DOHH2 (cell line): ENCODE results near the gene ZNF841.

Experiments
- H3F3A ChIP-seq: fragments of 200-600 bp; sonication (generic), shearing (Covaris generic); 2 replicates; pipeline ENCODE4 v1.6.0; 2016; ENCODE audit warnings: antibody characterized with exemption, mild to moderate bottlenecking; ENCODE audit not compliant: control insufficient read depth, insufficient read depth
- H3K27ac ChIP-seq: fragments of 200-600 bp; sonication (generic); 2 replicates; pipeline ENCODE4 v1.5.1; 2014; ENCODE audit warnings: low read depth, mild to moderate bottlenecking, low read length, moderate library complexity
- H3K27me3 ChIP-seq: fragments of 200-600 bp; sonication (generic); 2 replicates; pipeline ENCODE4 v1.6.1; 2014; ENCODE audit warnings: mild to moderate bottlenecking, low read length, mixed read lengths; ENCODE audit not compliant: control insufficient read depth
- H3K36me3 ChIP-seq: fragments of 200-600 bp; sonication (generic); 2 replicates; pipeline ENCODE4 v1.6.1; 2014; ENCODE audit warnings: mild to moderate bottlenecking, low read length, moderate library complexity, mixed read lengths; ENCODE audit not compliant: control insufficient read depth
- H3K4me1 ChIP-seq: fragments of 200-600 bp; sonication (generic); 2 replicates; pipeline ENCODE4 v1.6.1; 2014; ENCODE audit warnings: mild to moderate bottlenecking, low read length, mixed read lengths; ENCODE audit not compliant: control insufficient read depth
- H3K4me2 ChIP-seq: fragments of 200-600 bp; sonication (generic); 2 replicates; pipeline ENCODE4 v1.6.0; 2014; ENCODE audit warnings: mild to moderate bottlenecking, low read length, moderate library complexity
- H3K4me3 ChIP-seq: fragments of 200-600 bp; sonication (generic); 2 replicates; pipeline ENCODE4 v1.5.1; 2014; ENCODE audit warnings: mild to moderate bottlenecking, low read length, mixed read lengths
- H3K79me2 ChIP-seq: fragments of 200-600 bp; sonication (generic); 2 replicates; pipeline ENCODE4 v1.6.1; 2014; ENCODE audit warnings: mild to moderate bottlenecking, low read length, mixed read lengths; ENCODE audit not compliant: control insufficient read depth
- H3K9me2 ChIP-seq: fragments of 200-600 bp; sonication (generic); replicated peaks from 2 replicates; pipeline ENCODE4 v1.6.1; 2014; ENCODE audit warnings: mild to moderate bottlenecking, low read length, mixed read lengths; ENCODE audit not compliant: control insufficient read depth
- H3K9me3 ChIP-seq: fragments of 200-600 bp; sonication (generic); 2 replicates; pipeline ENCODE4 v1.6.1; 2014; ENCODE audit warnings: antibody characterized with exemption, low read length, mixed read lengths; ENCODE audit not compliant: control insufficient read depth, insufficient read depth
- H4K20me1 ChIP-seq: fragments of 200-600 bp; sonication (generic); 2 replicates; pipeline ENCODE4 v1.6.0; 2014; ENCODE audit warnings: low read depth, mild to moderate bottlenecking, antibody characterized with exemption, low read length, moderate library complexity; ENCODE audit not compliant: control insufficient read depth, insufficient read depth
- EZH2phosphoT487 ChIP-seq: fragments of 200-600 bp; sonication (generic); IDR thresholded peaks from 2 replicates; pipeline ENCODE4 v1.6.1; 2017; ENCODE audit warnings: borderline replicate concordance, mild to moderate bottlenecking, antibody characterized with exemption, low read length, moderate library complexity, mixed read lengths
- TF ChIP-seq, protein P1 (sequence below): fragments of 200-600 bp; sonication (generic); IDR thresholded peaks from one replicate; pipeline ENCODE4 v1.5.1; 2014; ENCODE audit warnings: antibody characterized with exemption, mild to moderate bottlenecking, low read depth, low read length; ENCODE audit not compliant: poor library complexity, severe bottlenecking

ZNF841 gene

DNA sequence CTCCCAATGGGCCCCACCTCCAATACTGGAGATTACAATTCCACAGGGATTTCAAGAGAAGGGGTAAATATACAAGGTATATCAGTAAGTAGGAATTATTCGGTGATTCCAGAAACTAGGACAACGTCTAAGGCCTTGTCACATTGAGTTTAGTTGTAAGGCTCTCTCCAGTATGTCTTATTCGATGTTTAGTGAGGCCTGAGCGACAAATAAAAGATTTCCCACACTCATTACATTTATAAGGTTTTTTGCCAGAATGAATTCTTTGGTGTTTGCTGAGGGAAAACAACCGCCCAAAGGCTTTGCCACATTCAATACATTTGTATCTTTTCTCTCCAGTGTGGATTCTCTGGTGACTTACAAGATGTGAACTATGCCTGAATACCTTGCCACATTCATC lies 19.1 kb upstream of the ZNF841 start:
- H3K4me3 ChIP-seq, result no peak overlapping the region
- peaks cover 53% of the 10 kb centered on the region for H3K36me3 ChIP-seq
- peaks cover 79% of the 10 kb centered on the region for H3K9me3 ChIP-seq
- no peaks in the 10 kb centered on the region for H3F3A ChIP-seq
- H3K27ac ChIP-seq, result no peak overlapping the region
- H3K4me2 ChIP-seq, result no peak overlapping the region
- H3K4me1 ChIP-seq, result no peaks in the 10 kb centered on the region
- H4K20me1 ChIP-seq, result no peaks in the 10 kb centered on the region
- no peaks in the 10 kb centered on the region for H3K9me2 ChIP-seq
- H3K79me2 ChIP-seq, result no peaks in the 10 kb centered on the region
- H3K27me3 ChIP-seq, result no peaks in the 10 kb centered on the region
- TF ChIP-seq, protein P1, sequence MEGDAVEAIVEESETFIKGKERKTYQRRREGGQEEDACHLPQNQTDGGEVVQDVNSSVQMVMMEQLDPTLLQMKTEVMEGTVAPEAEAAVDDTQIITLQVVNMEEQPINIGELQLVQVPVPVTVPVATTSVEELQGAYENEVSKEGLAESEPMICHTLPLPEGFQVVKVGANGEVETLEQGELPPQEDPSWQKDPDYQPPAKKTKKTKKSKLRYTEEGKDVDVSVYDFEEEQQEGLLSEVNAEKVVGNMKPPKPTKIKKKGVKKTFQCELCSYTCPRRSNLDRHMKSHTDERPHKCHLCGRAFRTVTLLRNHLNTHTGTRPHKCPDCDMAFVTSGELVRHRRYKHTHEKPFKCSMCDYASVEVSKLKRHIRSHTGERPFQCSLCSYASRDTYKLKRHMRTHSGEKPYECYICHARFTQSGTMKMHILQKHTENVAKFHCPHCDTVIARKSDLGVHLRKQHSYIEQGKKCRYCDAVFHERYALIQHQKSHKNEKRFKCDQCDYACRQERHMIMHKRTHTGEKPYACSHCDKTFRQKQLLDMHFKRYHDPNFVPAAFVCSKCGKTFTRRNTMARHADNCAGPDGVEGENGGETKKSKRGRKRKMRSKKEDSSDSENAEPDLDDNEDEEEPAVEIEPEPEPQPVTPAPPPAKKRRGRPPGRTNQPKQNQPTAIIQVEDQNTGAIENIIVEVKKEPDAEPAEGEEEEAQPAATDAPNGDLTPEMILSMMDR, result no peak
- no peak for TF ChIP-seq EZH2phosphoT487

DNA sequence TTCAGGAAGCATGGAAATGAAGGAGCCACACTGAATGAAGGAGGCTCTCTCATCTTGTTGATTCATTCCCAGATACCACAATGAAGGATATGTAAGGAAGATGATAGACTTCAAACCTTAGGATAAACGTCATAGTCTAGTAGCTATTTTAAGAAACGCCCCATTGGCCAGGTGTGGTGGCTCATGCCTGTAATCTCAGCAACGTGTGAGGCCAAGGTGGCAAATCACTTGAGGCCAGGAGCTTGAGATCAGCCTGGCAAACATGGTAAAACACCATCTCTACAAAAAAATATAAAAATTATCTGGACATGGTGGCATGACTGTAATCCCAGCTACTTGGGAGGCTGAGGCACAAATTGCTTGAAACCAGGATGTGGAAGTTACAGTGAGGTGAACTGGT lies 17.1 kb upstream of the ZNF841 start:
- H3K4me2 ChIP-seq, result no peak overlapping the region
- H3K9me2 ChIP-seq, result no peaks in the 10 kb centered on the region
- TF ChIP-seq, protein P1, result no peak
- TF ChIP-seq EZH2phosphoT487, result no peak
- no peaks in the 10 kb centered on the region for H4K20me1 ChIP-seq
- H3K4me1 ChIP-seq, result no peaks in the 10 kb centered on the region
- no peaks in the 10 kb centered on the region for H3K27me3 ChIP-seq
- no peak overlapping the region for H3K27ac ChIP-seq
- H3F3A ChIP-seq, result no peaks in the 10 kb centered on the region
- H3K36me3 ChIP-seq, result peaks cover 32% of the 10 kb centered on the region
- peaks cover 60% of the 10 kb centered on the region for H3K9me3 ChIP-seq
- H3K79me2 ChIP-seq, result no peaks in the 10 kb centered on the region
- no peak overlapping the region for H3K4me3 ChIP-seq

DNA sequence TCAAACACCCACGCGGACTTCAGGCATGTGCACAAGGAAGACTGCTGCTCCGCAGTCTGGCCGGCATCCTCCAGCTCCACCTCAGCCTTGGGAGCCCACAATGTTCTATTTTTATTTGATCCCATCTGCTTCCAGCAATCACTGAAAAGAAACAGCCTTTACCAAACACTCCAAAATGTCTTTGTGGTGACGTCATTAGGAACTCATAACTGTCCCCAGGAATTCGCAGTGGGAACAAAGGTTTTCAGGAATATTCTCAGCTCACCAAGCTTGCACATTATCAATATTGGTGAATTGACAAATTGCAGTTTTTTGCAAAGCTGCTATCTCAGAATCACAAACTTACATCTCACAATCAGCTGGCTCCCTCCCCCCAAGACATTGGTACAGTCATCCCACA lies 15.2 kb upstream of the ZNF841 start:
- Histone ChIP-seq H3K4me3 (no peak overlapping the region), H3K9me2 (no peaks in the 10 kb centered on the region), H3K9me3 (peaks cover 44% of the 10 kb centered on the region), H4K20me1 (no peaks in the 10 kb centered on the region), H3K4me2 (no peak overlapping the region), H3F3A (no peaks in the 10 kb centered on the region), H3K4me1 (no peaks in the 10 kb centered on the region), H3K27me3 (no peaks in the 10 kb centered on the region), H3K27ac (no peak overlapping the region), H3K79me2 (no peaks in the 10 kb centered on the region), H3K36me3 (peaks cover 14% of the 10 kb centered on the region)
- no peak for TF ChIP-seq EZH2phosphoT487
- TF ChIP-seq, protein P1, result no peak

DNA sequence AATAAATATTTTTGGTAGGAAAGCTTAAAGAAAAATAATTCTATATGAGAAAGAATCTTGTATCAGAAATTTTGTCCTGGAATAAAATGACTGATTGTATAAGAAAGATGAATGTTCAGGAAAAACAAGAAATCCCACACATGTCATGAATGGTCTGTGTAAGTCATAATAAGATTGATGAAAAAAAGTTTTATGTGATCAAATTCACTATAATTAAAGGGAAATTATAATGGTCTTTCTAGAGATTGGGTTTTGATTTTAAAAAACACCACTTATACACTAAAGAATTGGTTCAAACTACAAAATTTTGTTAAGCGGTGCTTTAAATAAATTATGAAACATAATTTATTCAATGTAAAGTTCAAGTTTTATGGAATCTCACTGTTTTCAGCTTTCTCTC lies 7.2 kb upstream of the ZNF841 start:
- H3K4me2 ChIP-seq, result no peak overlapping the region
- no peaks in the 10 kb centered on the region for H3F3A ChIP-seq
- no peaks in the 10 kb centered on the region for H3K36me3 ChIP-seq
- H3K9me2 ChIP-seq, result no peaks in the 10 kb centered on the region
- peaks cover 20% of the 10 kb centered on the region; the same call in 1 of the 2 replicates for H3K9me3 ChIP-seq
- H3K27me3 ChIP-seq, result no peaks in the 10 kb centered on the region
- no peaks in the 10 kb centered on the region for H3K79me2 ChIP-seq
- no peak overlapping the region for H3K27ac ChIP-seq
- H4K20me1 ChIP-seq, result no peaks in the 10 kb centered on the region
- no peak overlapping the region for H3K4me3 ChIP-seq
- no peak for TF ChIP-seq EZH2phosphoT487
- TF ChIP-seq, protein P1, result no peak
- H3K4me1 ChIP-seq, result no peaks in the 10 kb centered on the region
